GM23248 (cell line): ENCODE measurements around the gene SH3BP2.

ENCODE experiments used
- EZH2 ChIP-seq: fragments of 200-600 bp; sonication (generic); IDR thresholded peaks from 2 replicates; pipeline ENCODE4 v1.6.1; 2018; ENCODE audit warnings: antibody characterized with exemption, mild to moderate bottlenecking; ENCODE audit not compliant: insufficient read depth, poor library complexity, severe bottlenecking
- EZH2phosphoT487 ChIP-seq: fragments of 200-600 bp; sonication (generic); IDR thresholded peaks from 2 replicates; pipeline ENCODE4 v1.6.1; 2018; ENCODE audit warnings: antibody characterized with exemption, moderate library complexity, mild to moderate bottlenecking, low read depth; ENCODE audit not compliant: insufficient read depth

DNA sequence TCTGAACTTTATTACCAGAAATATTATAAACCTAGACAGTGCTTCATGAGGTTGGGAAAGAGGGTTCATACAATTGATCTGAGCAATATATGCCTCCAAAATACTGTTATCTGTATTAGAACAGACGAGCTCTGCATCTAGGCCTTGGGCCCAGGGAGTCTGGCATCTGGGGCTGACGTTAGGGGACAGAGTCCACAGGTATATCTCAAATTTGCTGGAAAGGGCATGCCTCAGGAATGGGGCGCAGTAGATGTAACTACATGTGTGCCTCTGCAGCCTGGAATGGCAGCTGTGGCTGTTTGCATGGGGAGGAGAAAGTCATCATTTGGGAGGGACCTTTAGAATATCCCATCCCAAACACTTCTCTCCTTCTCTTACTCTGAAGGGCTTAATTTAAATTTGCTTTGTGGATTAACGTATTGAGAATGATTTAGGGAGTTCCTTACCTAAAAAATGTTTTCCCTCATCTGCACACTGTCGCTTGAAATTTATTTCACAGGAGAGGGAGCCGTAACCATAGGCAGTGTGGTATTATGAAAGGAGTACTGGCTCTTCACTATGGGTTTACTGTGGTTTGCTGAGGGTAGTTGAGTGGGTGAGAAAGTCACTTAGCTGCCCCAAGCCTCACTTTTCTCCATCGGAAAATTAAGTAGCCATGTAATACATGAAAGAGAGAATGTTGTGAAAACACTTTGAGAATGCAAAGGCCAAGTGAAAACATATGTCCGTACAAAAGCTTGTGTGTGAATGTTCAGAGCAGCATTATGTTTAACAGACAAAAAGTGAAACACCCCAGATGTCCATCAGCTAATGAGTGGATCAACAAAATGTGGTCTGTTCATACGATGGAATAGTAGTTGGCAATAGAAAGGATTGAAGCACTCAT lies 56.6 kb downstream of the SH3BP2 start:
- no peak for TF ChIP-seq EZH2
- 0 out of 2 replicates have a peak, but pooled peaks have one; percentile 35 for TF ChIP-seq EZH2phosphoT487
